ENCODE measurements around the gene TRIL.

Gene TRIL

DNA sequence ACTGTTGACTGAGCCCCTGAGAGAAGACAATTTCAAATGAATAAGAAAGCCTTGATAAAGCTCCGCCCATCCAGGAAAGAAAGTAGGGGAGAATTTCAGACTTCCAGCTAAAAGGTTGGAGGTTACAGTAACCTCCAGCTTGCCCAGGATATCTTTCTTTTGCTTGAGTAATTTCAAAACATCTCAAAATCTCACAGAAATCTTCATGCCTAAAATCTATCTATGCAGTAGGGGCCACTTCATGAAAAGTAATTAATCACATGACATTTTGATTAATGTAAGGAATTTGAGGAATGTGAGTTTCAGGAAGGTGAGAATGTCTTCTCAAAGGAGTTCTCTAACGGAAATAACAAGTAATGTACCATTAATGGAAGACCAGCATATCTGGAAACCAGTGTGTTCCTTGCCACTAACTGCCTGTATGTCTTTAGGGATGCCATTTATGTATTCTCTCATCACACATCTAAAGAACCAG lies 24.2 kb downstream of the TRIL start:
- Histone ChIP-seq H3K4me3 (ENCODE audit: low read length) (no peak overlapping the region), H3K9ac (ENCODE audit: low read length) (no peak overlapping the region), H3K27me3 (ENCODE audit: control insufficient read depth, insufficient read depth, low read length) (no peaks in the 10 kb centered on the region)

GRCh38 chr7:28931565-28931964 lies 26.6 kb downstream of the TRIL start:
- H3K27me3 ChIP-seq (ENCODE audit: control insufficient read depth, insufficient read depth, low read length) = no peaks in the 10 kb centered on the region
- H3K36me3 ChIP-seq (ENCODE audit: control insufficient read depth, insufficient read depth, low read length) = no peaks in the 10 kb centered on the region
- peaks cover 11% of the 10 kb centered on the region for H3K4me1 ChIP-seq (ENCODE audit: control insufficient read depth, insufficient read depth, low read length)
- H3K9ac ChIP-seq (ENCODE audit: low read length) = no peak overlapping the region
- H3K9me3 ChIP-seq (ENCODE audit: control insufficient read depth, low read length) = no peaks in the 10 kb centered on the region
- no peak overlapping the region for H3K4me3 ChIP-seq (ENCODE audit: low read length)

More for the DNA sequence above, 24.2 kb downstream of the TRIL start:
- H3K36me3 ChIP-seq (ENCODE audit: control insufficient read depth, insufficient read depth, low read length) = no peaks in the 10 kb centered on the region
- peaks cover 11% of the 10 kb centered on the region for H3K4me1 ChIP-seq (ENCODE audit: control insufficient read depth, insufficient read depth, low read length)
- no peaks in the 10 kb centered on the region for H3K9me3 ChIP-seq (ENCODE audit: control insufficient read depth, low read length)

- no peaks in the 10 kb centered on the region for H3K36me3 ChIP-seq (ENCODE audit: control insufficient read depth, insufficient read depth, low read length)
- H3K4me1 ChIP-seq (ENCODE audit: control insufficient read depth, insufficient read depth, low read length) = no peaks in the 10 kb centered on the region
- H3K4me3 ChIP-seq (ENCODE audit: low read length) = peak overlapping the region; percentile 53
- H3K27me3 ChIP-seq (ENCODE audit: control insufficient read depth, insufficient read depth, low read length) = peaks cover 4% of the 10 kb centered on the region
- H3K9ac ChIP-seq (ENCODE audit: low read length) = peak overlapping the region; percentile 60
- H3K9me3 ChIP-seq (ENCODE audit: control insufficient read depth, low read length) = no peaks in the 10 kb centered on the region
These were observed 31.1 kb downstream of the TRIL start for GRCh38 chr7:28926871-28927597.

DNA sequence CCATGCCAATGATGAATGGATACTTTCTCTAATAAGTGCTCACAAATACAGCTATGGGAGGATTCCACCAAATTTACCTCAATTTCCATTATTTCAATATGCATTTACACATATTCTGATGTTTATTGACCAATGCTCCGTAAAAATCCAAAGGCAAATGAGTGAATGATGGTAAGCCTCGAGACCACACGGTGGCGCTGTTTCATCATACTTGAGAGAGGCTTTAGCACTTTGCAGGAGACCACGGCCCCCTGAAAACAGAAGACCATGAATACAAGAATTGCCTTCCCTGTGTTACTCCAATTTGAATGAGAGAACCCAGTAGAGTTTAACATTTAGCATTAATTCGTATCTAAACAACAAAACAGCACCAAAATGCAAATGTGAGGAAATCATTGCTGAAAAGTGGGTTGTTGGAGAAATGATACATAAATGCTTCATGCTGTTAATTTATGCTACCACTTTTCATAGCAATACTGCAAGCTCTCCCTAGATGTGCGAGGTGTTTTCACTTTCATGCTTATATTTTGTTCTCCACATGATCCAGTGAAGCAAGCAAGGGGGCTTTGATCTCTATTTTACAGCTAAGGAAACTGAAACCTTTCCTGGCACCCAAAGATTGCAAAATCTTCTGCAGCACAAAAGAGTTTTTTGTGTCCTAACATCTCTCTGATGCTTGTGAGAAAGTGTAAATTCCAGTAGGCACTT lies 35.4 kb downstream of the TRIL start:
- peaks cover 4% of the 10 kb centered on the region for H3K27me3 ChIP-seq (ENCODE audit: control insufficient read depth, insufficient read depth, low read length)
- no peaks in the 10 kb centered on the region for H3K36me3 ChIP-seq (ENCODE audit: control insufficient read depth, insufficient read depth, low read length)
- H3K4me1 ChIP-seq (ENCODE audit: control insufficient read depth, insufficient read depth, low read length) = no peaks in the 10 kb centered on the region
- H3K9me3 ChIP-seq (ENCODE audit: control insufficient read depth, low read length) = no peaks in the 10 kb centered on the region
- no peak overlapping the region for H3K9ac ChIP-seq (ENCODE audit: low read length)
- no peak overlapping the region for H3K4me3 ChIP-seq (ENCODE audit: low read length)

DNA sequence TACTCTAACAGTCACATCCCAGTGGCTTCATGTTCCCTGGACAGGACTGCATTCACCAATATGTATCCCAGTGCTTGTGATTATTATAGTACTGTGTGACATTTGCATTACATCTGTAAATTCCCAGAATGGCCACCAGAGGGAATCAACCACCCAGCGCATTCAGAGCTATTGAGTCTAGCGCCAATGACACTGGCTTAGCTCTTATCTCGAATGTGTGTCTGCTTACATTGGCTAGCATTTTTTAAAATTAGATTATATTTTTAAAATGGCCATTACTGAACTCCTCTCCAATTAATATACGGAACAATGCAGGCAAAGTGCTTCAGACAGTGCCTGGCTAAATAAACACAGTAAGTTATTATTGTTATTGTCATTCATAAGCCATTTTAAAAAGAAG lies 36.3 kb downstream of the TRIL start:
- H3K4me1 ChIP-seq (ENCODE audit: control insufficient read depth, insufficient read depth, low read length) = no peaks in the 10 kb centered on the region
- no peak overlapping the region for H3K4me3 ChIP-seq (ENCODE audit: low read length)

DNA sequence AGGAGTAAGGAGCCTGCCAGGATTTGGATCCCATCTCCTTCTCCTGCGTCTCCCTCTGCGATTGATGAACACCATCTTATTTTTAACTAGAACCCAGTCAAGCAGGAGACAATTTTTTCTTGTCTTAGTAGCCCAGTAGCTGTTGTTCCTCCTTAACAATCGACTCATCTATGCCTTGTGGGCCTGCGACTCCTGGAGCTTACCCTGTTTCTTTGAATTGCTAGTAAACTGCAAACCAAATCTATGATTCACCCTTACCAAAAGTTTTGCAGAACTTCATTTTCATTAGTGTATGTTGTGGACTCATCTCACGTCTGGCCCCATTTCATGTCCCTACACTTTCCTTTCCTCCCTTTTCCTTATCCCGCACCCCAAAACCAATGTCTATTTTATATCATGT lies 37.7 kb downstream of the TRIL start:
- H3K4me3 ChIP-seq (ENCODE audit: low read length) = no peak overlapping the region
- no peaks in the 10 kb centered on the region for H3K36me3 ChIP-seq (ENCODE audit: control insufficient read depth, insufficient read depth, low read length)
- peaks cover 4% of the 10 kb centered on the region for H3K27me3 ChIP-seq (ENCODE audit: control insufficient read depth, insufficient read depth, low read length)
- no peaks in the 10 kb centered on the region for H3K4me1 ChIP-seq (ENCODE audit: control insufficient read depth, insufficient read depth, low read length)
- H3K9me3 ChIP-seq (ENCODE audit: control insufficient read depth, low read length) = no peaks in the 10 kb centered on the region
- no peak overlapping the region for H3K9ac ChIP-seq (ENCODE audit: low read length)

More for the DNA sequence above, 36.3 kb downstream of the TRIL start:
- no peaks in the 10 kb centered on the region for H3K36me3 ChIP-seq (ENCODE audit: control insufficient read depth, insufficient read depth, low read length)
- no peaks in the 10 kb centered on the region for H3K9me3 ChIP-seq (ENCODE audit: control insufficient read depth, low read length)
- peaks cover 4% of the 10 kb centered on the region for H3K27me3 ChIP-seq (ENCODE audit: control insufficient read depth, insufficient read depth, low read length)
- H3K9ac ChIP-seq (ENCODE audit: low read length) = no peak overlapping the region

DNA sequence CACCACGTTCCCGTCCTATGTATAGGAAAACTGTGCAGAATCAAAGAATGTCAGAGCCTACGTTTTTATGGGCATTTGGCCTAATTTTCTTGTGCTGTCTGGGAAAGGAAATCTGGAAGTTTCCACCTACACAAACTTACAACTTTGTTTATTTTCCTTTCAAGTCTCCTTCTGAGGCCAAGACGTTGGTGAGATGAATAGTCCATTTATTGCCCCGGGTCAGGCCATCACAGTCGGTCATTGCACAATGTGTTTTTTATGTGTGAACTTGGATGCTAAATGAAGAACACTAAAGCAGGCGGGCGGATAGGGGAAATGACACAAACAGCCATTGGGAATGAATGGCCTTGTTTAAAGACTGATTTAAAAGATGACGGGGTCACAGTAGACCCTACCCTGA lies 38.6 kb downstream of the TRIL start:
- Histone ChIP-seq H3K4me3 (ENCODE audit: low read length) (no peak overlapping the region), H3K9ac (ENCODE audit: low read length) (no peak overlapping the region), H3K36me3 (ENCODE audit: control insufficient read depth, insufficient read depth, low read length) (no peaks in the 10 kb centered on the region), H3K9me3 (ENCODE audit: control insufficient read depth, low read length) (no peaks in the 10 kb centered on the region), H3K4me1 (ENCODE audit: control insufficient read depth, insufficient read depth, low read length) (no peaks in the 10 kb centered on the region), H3K27me3 (ENCODE audit: control insufficient read depth, insufficient read depth, low read length) (no peaks in the 10 kb centered on the region)

DNA sequence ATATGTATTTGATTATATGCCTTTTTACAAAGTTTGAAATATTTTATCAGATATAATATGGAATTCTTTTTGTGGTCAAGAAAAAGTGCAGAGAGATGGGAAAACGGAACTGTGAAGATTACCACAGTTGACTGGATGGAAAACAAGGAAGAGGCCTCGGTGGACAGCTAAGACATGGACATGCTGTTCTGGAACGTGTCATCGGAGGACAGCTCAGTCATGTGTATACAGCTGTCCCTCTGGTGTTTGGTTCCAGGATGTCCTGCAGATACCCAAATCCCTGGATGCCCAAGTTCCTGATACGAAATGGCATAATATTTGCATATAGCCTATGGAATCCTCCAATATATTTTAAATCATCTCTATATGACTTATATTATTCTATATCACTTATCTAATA lies 49.4 kb downstream of the TRIL start:
- Histone ChIP-seq H3K36me3 (ENCODE audit: control insufficient read depth, insufficient read depth, low read length) (no peaks in the 10 kb centered on the region), H3K4me3 (ENCODE audit: low read length) (no peak overlapping the region), H3K9ac (ENCODE audit: low read length) (no peak overlapping the region), H3K27me3 (ENCODE audit: control insufficient read depth, insufficient read depth, low read length) (no peaks in the 10 kb centered on the region), H3K9me3 (ENCODE audit: control insufficient read depth, low read length) (no peaks in the 10 kb centered on the region), H3K4me1 (ENCODE audit: control insufficient read depth, insufficient read depth, low read length) (no peaks in the 10 kb centered on the region)

DNA sequence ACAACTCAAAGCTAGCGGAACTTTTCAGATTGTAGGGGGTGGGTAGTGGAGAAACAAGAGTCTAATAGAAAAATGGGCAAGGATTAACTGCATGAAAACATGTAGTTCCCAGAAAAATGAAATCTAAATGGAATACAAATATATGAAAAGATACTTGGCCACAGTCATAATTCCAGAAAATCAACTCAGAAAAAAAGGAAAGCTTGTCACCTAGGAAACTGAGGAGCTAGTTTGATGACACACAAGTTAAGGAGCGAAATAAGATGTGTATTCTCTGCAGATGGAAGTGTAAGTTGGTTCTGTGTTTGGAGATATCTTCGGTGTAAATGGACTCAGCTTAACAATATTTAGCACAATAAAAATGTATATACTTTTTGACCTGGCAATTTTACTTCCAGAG lies 52.7 kb downstream of the TRIL start:
- Histone ChIP-seq H3K27me3 (ENCODE audit: control insufficient read depth, insufficient read depth, low read length) (no peaks in the 10 kb centered on the region), H3K9me3 (ENCODE audit: control insufficient read depth, low read length) (no peaks in the 10 kb centered on the region), H3K9ac (ENCODE audit: low read length) (no peak overlapping the region), H3K4me3 (ENCODE audit: low read length) (no peak overlapping the region), H3K36me3 (ENCODE audit: control insufficient read depth, insufficient read depth, low read length) (no peaks in the 10 kb centered on the region), H3K4me1 (ENCODE audit: control insufficient read depth, insufficient read depth, low read length) (no peaks in the 10 kb centered on the region)

DNA sequence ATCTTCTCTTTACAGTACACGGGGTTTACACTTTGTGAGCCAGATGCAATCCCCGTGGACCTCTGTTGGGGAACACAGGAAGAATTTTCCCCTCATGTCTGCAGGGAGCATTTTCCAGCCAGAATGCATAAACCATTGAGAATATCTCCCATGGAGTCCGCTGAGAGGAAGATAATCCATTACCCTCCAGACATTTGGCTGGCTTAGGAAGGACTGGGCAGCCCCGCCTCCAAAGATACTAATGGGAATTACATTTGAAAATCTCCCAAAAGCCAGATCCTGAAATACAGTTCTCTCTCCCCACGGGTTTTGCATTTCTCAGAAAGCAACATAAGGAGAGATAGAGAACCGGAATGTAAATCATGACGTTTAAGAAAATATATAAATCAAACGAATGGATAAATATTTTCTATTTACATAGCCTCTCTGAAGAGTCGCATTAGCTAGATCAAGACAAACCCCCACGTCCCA lies 53.5 kb downstream of the TRIL start:
- no peak overlapping the region for H3K4me3 ChIP-seq (ENCODE audit: low read length)
- no peaks in the 10 kb centered on the region for H3K4me1 ChIP-seq (ENCODE audit: control insufficient read depth, insufficient read depth, low read length)
- no peak overlapping the region for H3K9ac ChIP-seq (ENCODE audit: low read length)
- no peaks in the 10 kb centered on the region for H3K36me3 ChIP-seq (ENCODE audit: control insufficient read depth, insufficient read depth, low read length)
- H3K9me3 ChIP-seq (ENCODE audit: control insufficient read depth, low read length) = no peaks in the 10 kb centered on the region
- no peaks in the 10 kb centered on the region for H3K27me3 ChIP-seq (ENCODE audit: control insufficient read depth, insufficient read depth, low read length)

- Histone ChIP-seq H3K9me3 (ENCODE audit: control insufficient read depth, low read length) (no peaks in the 10 kb centered on the region), H3K4me3 (ENCODE audit: low read length) (no peak overlapping the region), H3K27me3 (ENCODE audit: control insufficient read depth, insufficient read depth, low read length) (no peaks in the 10 kb centered on the region), H3K9ac (ENCODE audit: low read length) (no peak overlapping the region), H3K36me3 (ENCODE audit: control insufficient read depth, insufficient read depth, low read length) (no peaks in the 10 kb centered on the region), H3K4me1 (ENCODE audit: control insufficient read depth, insufficient read depth, low read length) (no peaks in the 10 kb centered on the region)
These were observed 54.2 kb downstream of the TRIL start for GRCh38 chr7:28903730-28904577.
